Muscle of leg (tissue), 11 donors: ENCODE measurements around the gene SLC25A22. TPM values are rescaled to one million over a fixed set of nuclear protein-coding genes. Genes with fewer than 3 reads are reported as not detected.
A peak's percentile ranks its signal among the peaks of the same experiment; 100 is the strongest.

ENCODE experiments used
- DNase-seq: peaks from one replicate; pipeline ENCODE4 v3.0.0; 2013
- H3K27ac ChIP-seq: one replicate; pipeline ENCODE4 v1.5.1; 2013; ENCODE audit warnings: mild to moderate bottlenecking, low read length, control low read depth
- H3K27me3 ChIP-seq: one replicate; pipeline ENCODE4 v1.6.1; 2013; ENCODE audit warnings: low read length; ENCODE audit not compliant: control insufficient read depth, insufficient read depth
- H3K36me3 ChIP-seq: one replicate; pipeline ENCODE4 v1.6.1; 2013; ENCODE audit warnings: low read length; ENCODE audit not compliant: control insufficient read depth, insufficient read depth
- H3K4me1 ChIP-seq: one replicate; pipeline ENCODE4 v1.6.1; 2013; ENCODE audit warnings: low read length; ENCODE audit not compliant: control insufficient read depth, insufficient read depth
- H3K4me3 ChIP-seq: one replicate; pipeline ENCODE4 v1.5.1; 2013; ENCODE audit warnings: low read length, control low read depth
- H3K9me3 ChIP-seq: replicated peaks from 2 replicates; pipeline ENCODE4 v1.6.1; 2013; ENCODE audit warnings: low read depth, low read length; ENCODE audit not compliant: control insufficient read depth
- WGBS: methylation state at CpG from one replicate; pipeline ENCODE4 v1.1.5; 2013; ENCODE audit warnings: missing lambda C conversion rate; ENCODE audit not compliant: insufficient coverage; 5-methylcytosine and 5-hydroxymethylcytosine counted together
- polyA plus RNA-seq, 8 donors: library from polyadenylated mRNA; unstranded; fragments of 120-200 nt; gene quantifications; one replicate each; pipeline versions ENCODE4 v1.2.1 to v1.2.3, GENCODE V29; 2013; ENCODE audit warnings: inconsistent platforms in 1 of 8, low replicate concordance in 1 of 8; ENCODE audit not compliant: insufficient read length in 8 of 8, insufficient read depth in 1 of 8
- total RNA-seq: library from RNA; stranded (reverse); fragments of 120-200 nt; gene quantifications from one replicate; pipeline ENCODE4 v1.2.4, GENCODE V29; 2013

SLC25A22 gene
- total and polyA plus RNA-seq, 9 donors, result 5.4 to 15.8 (median 13.6) TPM

GRCh38 chr11:829176-829846 lies 31.2 kb upstream of the SLC25A22 start:
- WGBS, result 22% methylated on average over 39 of the region's 40 CpGs
- Histone ChIP-seq H3K36me3 (peaks cover 7% of the 10 kb centered on the region), H3K4me3 (peak overlapping the region; percentile 29), H3K27ac (no peak overlapping the region), H3K9me3 (no peaks in the 10 kb centered on the region), H3K4me1 (peaks cover 86% of the 10 kb centered on the region), H3K27me3 (peaks cover 52% of the 10 kb centered on the region)
- peak; percentile 44 for DNase-seq

GRCh38 chr11:828506-829175 lies 30.6 kb upstream of the SLC25A22 start:
- H3K36me3 ChIP-seq, result peaks cover 11% of the 10 kb centered on the region
- H3K4me1 ChIP-seq, result peaks cover 86% of the 10 kb centered on the region
- peak; percentile 66 for DNase-seq
- H3K27me3 ChIP-seq, result peaks cover 52% of the 10 kb centered on the region
- no peaks in the 10 kb centered on the region for H3K9me3 ChIP-seq
- H3K4me3 ChIP-seq, result no peak overlapping the region
- WGBS, result 36% methylated on average over 16 of the region's 21 CpGs
- H3K27ac ChIP-seq, result peak overlapping the region; percentile 59

GRCh38 chr11:827897-828192 lies 29.8 kb upstream of the SLC25A22 start, which contains the start of gene CRACR2B:
Gene CRACR2B (plus strand): TSS chr11:827919. CDS start chr11:828608, 689 bp downstream.
- DNase-seq, result peak; percentile 39
- H3K27me3 ChIP-seq, result peaks cover 52% of the 10 kb centered on the region
- H3K36me3 ChIP-seq, result peaks cover 13% of the 10 kb centered on the region
- WGBS, result 37% methylated on average over 4 of the region's 5 CpGs
- no peaks in the 10 kb centered on the region for H3K9me3 ChIP-seq
- peaks cover 88% of the 10 kb centered on the region for H3K4me1 ChIP-seq
- peak within 1 kb of the TSS; percentile 59 for H3K27ac ChIP-seq
- H3K4me3 ChIP-seq, result peak within 1 kb of the TSS; percentile 25

- Histone ChIP-seq H3K4me1 (peaks cover 88% of the 10 kb centered on the region), H3K27me3 (peaks cover 52% of the 10 kb centered on the region)
- no peak for DNase-seq
Measured at GRCh38 chr11:827146-827896, 29.2 kb upstream of the SLC25A22 start.

GRCh38 chr11:826836-827145 lies 28.7 kb upstream of the SLC25A22 start:
- peak overlapping the region; percentile 51 for H3K27ac ChIP-seq
- H3K27me3 ChIP-seq, result peaks cover 49% of the 10 kb centered on the region
- no peaks in the 10 kb centered on the region for H3K9me3 ChIP-seq
- DNase-seq, result no peak
- H3K4me1 ChIP-seq, result peaks cover 87% of the 10 kb centered on the region
- WGBS, result 2% methylated on average over 19 of the region's 22 CpGs
- H3K36me3 ChIP-seq, result peaks cover 21% of the 10 kb centered on the region
- peak overlapping the region; percentile 18 for H3K4me3 ChIP-seq

More at GRCh38 chr11:827146-827896, 29.2 kb upstream of the SLC25A22 start:
- 4% methylated on average over 51 of the region's 66 CpGs for WGBS
- peak overlapping the region; percentile 25 for H3K4me3 ChIP-seq
- peak overlapping the region; percentile 29 for H3K27ac ChIP-seq
- H3K9me3 ChIP-seq, result no peaks in the 10 kb centered on the region
- H3K36me3 ChIP-seq, result peaks cover 17% of the 10 kb centered on the region

- peaks cover 87% of the 10 kb centered on the region for H3K4me1 ChIP-seq
- DNase-seq, result no peak
- peaks cover 44% of the 10 kb centered on the region for H3K27me3 ChIP-seq
- H3K36me3 ChIP-seq, result peaks cover 23% of the 10 kb centered on the region
- no peak overlapping the region for H3K4me3 ChIP-seq
- WGBS, result 89% methylated on average over 3 of the region's 9 CpGs
- no peak overlapping the region for H3K27ac ChIP-seq
- no peaks in the 10 kb centered on the region for H3K9me3 ChIP-seq
Measured at GRCh38 chr11:826227-826621, 28.1 kb upstream of the SLC25A22 start.

- 77% methylated on average over 9 of the region's 12 CpGs for WGBS
- Histone ChIP-seq H3K4me1 (peaks cover 87% of the 10 kb centered on the region), H3K27ac (peak overlapping the region; percentile 7), H3K9me3 (no peaks in the 10 kb centered on the region), H3K27me3 (peaks cover 37% of the 10 kb centered on the region), H3K4me3 (no peak overlapping the region), H3K36me3 (peaks cover 23% of the 10 kb centered on the region)
- no peak for DNase-seq
Measured at GRCh38 chr11:825366-826226, 27.5 kb upstream of the SLC25A22 start.

GRCh38 chr11:824942-825341 lies 26.9 kb upstream of the SLC25A22 start:
- 83% methylated on average over 3 of the region's 11 CpGs for WGBS
- peak overlapping the region; percentile 71 for H3K27ac ChIP-seq

GRCh38 chr11:824292-824880 lies 26.3 kb upstream of the SLC25A22 start:
- Histone ChIP-seq H3K27ac (peak overlapping the region; percentile 71), H3K9me3 (no peaks in the 10 kb centered on the region), H3K27me3 (peaks cover 25% of the 10 kb centered on the region), H3K36me3 (peaks cover 23% of the 10 kb centered on the region), H3K4me1 (peaks cover 81% of the 10 kb centered on the region), H3K4me3 (no peak overlapping the region)
- peak; percentile 83 for DNase-seq
- 50% methylated on average over 58 of the region's 59 CpGs for WGBS

More at GRCh38 chr11:824942-825341, 26.9 kb upstream of the SLC25A22 start:
- no peak overlapping the region for H3K4me3 ChIP-seq
- peaks cover 87% of the 10 kb centered on the region for H3K4me1 ChIP-seq
- H3K9me3 ChIP-seq, result no peaks in the 10 kb centered on the region
- DNase-seq, result no peak
- H3K36me3 ChIP-seq, result peaks cover 23% of the 10 kb centered on the region
- peaks cover 31% of the 10 kb centered on the region for H3K27me3 ChIP-seq
